ENCODE results near the gene CDC42BPA. TPM values are rescaled to one million over a fixed set of nuclear protein-coding genes. Genes with fewer than 3 reads are reported as not detected.
A peak's percentile ranks its signal among the peaks of the same experiment; 100 is the strongest.
"Not testable (repeated sequence)": the region's sequence is repeated elsewhere in the genome, so short reads cannot be mapped to it uniquely, and the experiment has no call there.

The CDC42BPA gene
- total RNA-seq, 1 donor from 2014 or later: 42.7 TPM

DNA sequence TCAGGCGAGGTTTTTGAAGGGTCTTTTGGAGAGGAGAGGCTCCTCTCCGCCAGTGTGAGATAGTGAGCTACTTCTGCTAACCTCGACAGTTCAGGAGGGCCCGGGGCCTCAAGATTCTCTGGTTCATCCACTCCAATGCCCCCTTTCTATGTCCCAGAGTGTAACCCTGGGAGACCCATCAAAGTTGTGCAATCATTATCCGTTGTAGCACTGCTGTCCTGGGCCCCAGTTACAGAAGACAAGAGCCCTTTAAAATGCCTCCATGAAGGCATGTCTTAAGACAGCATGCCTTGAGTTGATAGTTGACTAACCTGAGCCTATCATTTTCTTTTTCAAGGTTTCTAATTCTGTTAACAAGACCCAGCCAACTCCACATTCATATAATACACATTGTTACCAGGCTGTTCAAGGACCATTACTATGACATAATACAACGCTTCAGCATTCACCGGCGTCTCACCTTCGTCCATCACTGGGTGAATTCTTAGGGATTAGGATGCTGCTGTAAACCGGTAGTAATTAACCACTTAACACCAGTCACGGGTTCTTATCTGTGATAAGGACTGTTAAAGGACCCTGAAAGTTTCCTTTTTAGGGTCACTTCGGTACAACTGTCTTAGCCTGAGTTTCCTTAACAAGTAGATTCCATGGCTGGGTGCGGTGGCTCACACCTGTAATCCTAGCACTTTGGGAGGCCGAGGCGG, 37.4 kb upstream of the CDC42BPA start:
- no peak for TF ChIP-seq POLR2A (IDR thresholded peaks at IDR 0.05)

DNA sequence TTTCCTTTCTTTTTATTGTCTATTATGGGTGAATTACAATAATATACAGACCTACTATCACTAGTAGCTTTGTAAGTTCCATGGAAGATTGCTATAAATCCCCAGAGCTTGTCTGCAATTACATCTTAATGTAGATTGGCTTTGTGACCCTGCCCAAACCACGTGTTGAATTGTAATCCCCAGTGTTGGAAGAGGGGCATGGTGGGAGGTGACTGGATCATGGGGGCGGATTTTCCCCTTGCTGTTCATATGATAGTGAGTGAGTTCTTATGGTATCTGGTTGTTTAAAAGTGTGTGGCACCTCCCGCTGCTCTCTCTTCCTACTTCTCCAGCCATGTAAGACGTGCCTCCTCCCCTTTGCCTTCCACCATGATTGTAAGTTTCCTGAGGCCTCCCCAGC, 34.9 kb upstream of the CDC42BPA start:
- Histone ChIP-seq H3K4me1 (peaks cover 13% of the 10 kb centered on the region), H3K9me3 (no peaks in the 10 kb centered on the region), H3K36me3 (no peaks in the 10 kb centered on the region), H3K27ac (no peak overlapping the region), H3K27me3 (no peaks in the 10 kb centered on the region), H3K4me3 (no peak overlapping the region)
- intact Hi-C loops (cut with DNase I): loop anchor here (5.0 kb wide), 1 partner anchor 1379 kb away; no protein-coding TSS in a partner anchor
- TF ChIP-seq CTCF (IDR thresholded peaks at IDR 0.05): no peak
- TF ChIP-seq POLR2AphosphoS5 (IDR thresholded peaks at IDR 0.05; ENCODE audit: insufficient read depth in 1 of 2, low read depth in 1 of 2): no peak
- TF ChIP-seq POLR2A (IDR thresholded peaks at IDR 0.05): no peak
- no peak for DNase-seq (ENCODE audit: extremely low spot score in 2 of 2)

More for the DNA sequence above, 37.4 kb upstream of the CDC42BPA start:
- H3K4me3 ChIP-seq: no peak overlapping the region
- no peaks in the 10 kb centered on the region for H3K9me3 ChIP-seq
- intact Hi-C loops (cut with DNase I): no loop called here
- H3K4me1 ChIP-seq: peaks cover 13% of the 10 kb centered on the region
- H3K27ac ChIP-seq: no peak overlapping the region
- H3K27me3 ChIP-seq: no peaks in the 10 kb centered on the region
- DNase-seq (ENCODE audit: extremely low spot score in 2 of 2): no peak
- no peaks in the 10 kb centered on the region for H3K36me3 ChIP-seq

DNA sequence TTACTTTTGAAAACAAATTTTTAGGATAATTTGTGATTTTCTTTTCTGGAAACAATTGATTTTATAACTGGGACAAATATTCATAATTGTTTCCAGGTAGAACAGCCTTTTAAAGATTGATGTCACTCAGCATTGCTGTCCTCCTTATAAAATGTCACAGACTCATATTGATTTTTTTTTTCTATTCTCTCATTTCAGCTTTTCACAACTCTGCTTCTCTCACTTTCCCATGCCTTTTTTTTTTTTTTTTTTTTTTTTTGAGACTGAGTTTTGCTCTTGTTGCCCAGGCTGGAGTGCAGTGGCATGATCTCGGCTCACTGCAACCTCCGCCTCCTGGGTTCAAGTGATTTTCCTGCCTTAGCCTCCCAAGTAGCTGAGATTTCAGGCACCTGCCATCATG, 33.9 kb upstream of the CDC42BPA start:
- H3K9me3 ChIP-seq; H3K4me1 ChIP-seq; DNase-seq (ENCODE audit: extremely low spot score in 2 of 2); H3K4me3 ChIP-seq; H3K36me3 ChIP-seq; H3K27me3 ChIP-seq; H3K27ac ChIP-seq: not testable (repeated sequence)
- intact Hi-C loops (cut with DNase I): loop anchor here (5.0 kb wide), 1 partner anchor 1380 kb away; no protein-coding TSS in a partner anchor

DNA sequence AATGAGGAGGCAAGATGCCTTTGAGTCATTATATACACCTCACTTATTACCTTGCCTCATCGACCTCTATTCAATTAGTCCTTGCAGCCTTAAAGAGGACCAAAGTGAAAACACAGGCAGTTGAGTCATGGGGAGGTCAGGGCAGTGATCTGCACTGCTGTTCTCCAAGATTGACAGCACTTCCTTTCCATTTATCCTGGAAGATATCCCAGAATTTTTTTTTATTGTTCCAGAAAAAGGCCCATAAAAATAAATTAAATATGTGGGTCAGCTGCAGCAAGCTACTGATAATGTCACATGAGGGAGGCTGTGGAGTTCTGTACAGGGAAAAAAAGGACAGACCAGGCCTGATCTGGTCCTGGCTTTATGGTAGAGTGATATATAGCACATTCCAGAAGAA, 33.2 kb upstream of the CDC42BPA start:
- H3K27me3 ChIP-seq: no peaks in the 10 kb centered on the region
- H3K4me1 ChIP-seq: peaks cover 6% of the 10 kb centered on the region
- intact Hi-C loops (cut with DNase I): loop anchor here (5.0 kb wide), 1 partner anchor 1381 kb away; no protein-coding TSS in a partner anchor
- DNase-seq (ENCODE audit: extremely low spot score in 2 of 2): no peak
- H3K4me3 ChIP-seq: no peak overlapping the region
- no peaks in the 10 kb centered on the region for H3K9me3 ChIP-seq
- no peak overlapping the region for H3K27ac ChIP-seq
- no peaks in the 10 kb centered on the region for H3K36me3 ChIP-seq
- TF ChIP-seq POLR2AphosphoS5 (IDR thresholded peaks at IDR 0.05; ENCODE audit: insufficient read depth in 1 of 2, low read depth in 1 of 2) (peak in 1 of 2 donors; percentile 53), POLR2A (IDR thresholded peaks at IDR 0.05) (no peak)

DNA sequence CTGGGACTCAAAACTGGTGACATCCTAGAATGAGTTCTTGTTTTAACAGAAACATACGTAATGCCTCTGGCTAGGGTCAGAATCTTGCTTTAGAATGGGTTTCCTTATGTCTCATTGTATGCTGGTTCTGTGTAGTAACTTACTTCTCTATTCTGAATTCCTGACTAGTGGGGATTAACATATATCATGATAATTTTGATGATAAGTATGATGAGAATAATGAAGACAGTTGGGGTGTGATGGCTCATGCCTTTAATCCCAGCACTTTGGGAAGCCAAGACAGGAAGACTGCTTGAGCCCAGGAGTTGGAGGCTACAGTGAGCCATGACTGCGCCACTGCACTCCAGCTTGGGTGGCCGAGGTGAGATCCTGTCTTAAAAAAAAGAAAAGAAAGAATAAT, 31.7 kb upstream of the CDC42BPA start:
- no peaks in the 10 kb centered on the region for H3K9me3 ChIP-seq
- peaks cover 6% of the 10 kb centered on the region for H3K4me1 ChIP-seq
- H3K4me3 ChIP-seq: no peak overlapping the region
- TF ChIP-seq CTCF (IDR thresholded peaks at IDR 0.05) (no peak), POLR2A (IDR thresholded peaks at IDR 0.05) (no peak), POLR2AphosphoS5 (IDR thresholded peaks at IDR 0.05; ENCODE audit: insufficient read depth in 1 of 2, low read depth in 1 of 2) (no peak)
- DNase-seq (ENCODE audit: extremely low spot score in 2 of 2): no peak
- H3K27me3 ChIP-seq: no peaks in the 10 kb centered on the region
- intact Hi-C loops (cut with DNase I): loop anchor here (5.0 kb wide), 1 partner anchor 1382 kb away; no protein-coding TSS in a partner anchor
- H3K36me3 ChIP-seq: no peaks in the 10 kb centered on the region
- H3K27ac ChIP-seq: no peak overlapping the region

- DNase-seq (ENCODE audit: extremely low spot score in 2 of 2): no peak
- no peaks in the 10 kb centered on the region for H3K27me3 ChIP-seq
- peak overlapping the region; percentile 13 for H3K27ac ChIP-seq
- TF ChIP-seq CTCF (IDR thresholded peaks at IDR 0.05) (no peak), POLR2AphosphoS5 (IDR thresholded peaks at IDR 0.05; ENCODE audit: insufficient read depth in 1 of 2, low read depth in 1 of 2) (peak; percentile 19 to 27)
- intact Hi-C loops (cut with DNase I): no loop called here
- H3K9me3 ChIP-seq: no peaks in the 10 kb centered on the region
- no peaks in the 10 kb centered on the region for H3K36me3 ChIP-seq
- H3K4me1 ChIP-seq: no peaks in the 10 kb centered on the region
- H3K4me3 ChIP-seq: no peak overlapping the region
Measured at GRCh38 chr1:227343727-227344551, 25.6 kb upstream of the CDC42BPA start.
